ENCODE measurements around the gene KLHL1. TPM values are rescaled to one million over a fixed set of nuclear protein-coding genes. Genes with fewer than 3 reads are reported as not detected.

The KLHL1 gene
- total RNA-seq, 1 donor from 2014 or later = not detected

DNA sequence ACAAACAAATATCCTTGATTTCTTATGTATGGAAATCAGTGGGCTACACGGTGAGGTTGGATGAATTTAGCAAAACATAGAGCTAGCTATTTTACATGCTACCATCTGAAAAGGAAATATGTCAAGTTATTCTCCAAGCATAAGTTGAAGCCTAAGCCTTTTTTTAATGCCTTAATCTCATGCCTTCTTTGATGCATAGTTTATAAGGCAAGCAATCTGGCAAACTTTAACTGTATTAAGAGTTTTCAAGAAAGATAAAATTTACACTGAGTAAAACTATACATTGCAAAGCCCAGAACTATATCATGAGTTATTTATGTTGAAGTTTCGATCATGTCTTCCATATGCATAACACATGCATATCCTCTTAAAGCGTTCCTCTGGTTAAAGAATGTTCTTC, 85.6 kb downstream of the KLHL1 start:
- H3K9me3 Mint-ChIP-seq (ENCODE audit: unreplicated experiment) = no peaks in the 10 kb centered on the region
- TF ChIP-seq, protein P1, sequence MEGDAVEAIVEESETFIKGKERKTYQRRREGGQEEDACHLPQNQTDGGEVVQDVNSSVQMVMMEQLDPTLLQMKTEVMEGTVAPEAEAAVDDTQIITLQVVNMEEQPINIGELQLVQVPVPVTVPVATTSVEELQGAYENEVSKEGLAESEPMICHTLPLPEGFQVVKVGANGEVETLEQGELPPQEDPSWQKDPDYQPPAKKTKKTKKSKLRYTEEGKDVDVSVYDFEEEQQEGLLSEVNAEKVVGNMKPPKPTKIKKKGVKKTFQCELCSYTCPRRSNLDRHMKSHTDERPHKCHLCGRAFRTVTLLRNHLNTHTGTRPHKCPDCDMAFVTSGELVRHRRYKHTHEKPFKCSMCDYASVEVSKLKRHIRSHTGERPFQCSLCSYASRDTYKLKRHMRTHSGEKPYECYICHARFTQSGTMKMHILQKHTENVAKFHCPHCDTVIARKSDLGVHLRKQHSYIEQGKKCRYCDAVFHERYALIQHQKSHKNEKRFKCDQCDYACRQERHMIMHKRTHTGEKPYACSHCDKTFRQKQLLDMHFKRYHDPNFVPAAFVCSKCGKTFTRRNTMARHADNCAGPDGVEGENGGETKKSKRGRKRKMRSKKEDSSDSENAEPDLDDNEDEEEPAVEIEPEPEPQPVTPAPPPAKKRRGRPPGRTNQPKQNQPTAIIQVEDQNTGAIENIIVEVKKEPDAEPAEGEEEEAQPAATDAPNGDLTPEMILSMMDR (IDR thresholded peaks at IDR 0.05; ENCODE audit: unreplicated experiment) = no peak
- no peaks in the 10 kb centered on the region for H3K4me1 Mint-ChIP-seq (ENCODE audit: unreplicated experiment)
- H3K27me3 Mint-ChIP-seq (ENCODE audit: unreplicated experiment) = peaks cover 1% of the 10 kb centered on the region
- no peak for DNase-seq (ENCODE audit: low spot score)
- H3K36me3 Mint-ChIP-seq (ENCODE audit: low read depth, unreplicated experiment) = no peaks in the 10 kb centered on the region
- H3K4me3 Mint-ChIP-seq (ENCODE audit: unreplicated experiment) = no peak overlapping the region
- H3K27ac Mint-ChIP-seq (ENCODE audit: unreplicated experiment) = no peak overlapping the region

DNA sequence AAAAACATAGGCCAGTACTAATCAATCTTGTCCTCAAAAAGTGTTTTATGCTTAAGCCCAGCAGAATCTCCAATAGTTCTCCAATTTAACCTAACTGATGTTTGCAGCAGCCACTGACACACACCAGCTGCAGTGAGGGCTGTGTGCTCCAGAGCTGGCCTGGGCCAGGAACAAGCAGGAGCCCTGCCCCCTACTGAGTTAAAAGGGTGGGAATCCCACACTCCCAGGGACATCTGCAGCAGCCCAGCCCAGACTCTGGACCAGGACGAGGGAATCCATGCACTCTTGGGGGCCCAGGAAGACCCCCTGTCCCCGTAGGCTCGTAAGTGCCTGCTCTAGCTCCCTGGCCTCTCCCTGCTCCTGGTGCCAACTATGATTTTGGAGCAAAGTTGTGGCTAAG, 92.1 kb downstream of the KLHL1 start:
- Mint-ChIP-seq H3K36me3 (ENCODE audit: low read depth, unreplicated experiment) (peaks cover 3% of the 10 kb centered on the region), H3K27ac (ENCODE audit: unreplicated experiment) (no peak overlapping the region), H3K27me3 (ENCODE audit: unreplicated experiment) (peaks cover 1% of the 10 kb centered on the region), H3K4me3 (ENCODE audit: unreplicated experiment) (no peak overlapping the region), H3K4me1 (ENCODE audit: unreplicated experiment) (no peaks in the 10 kb centered on the region), H3K9me3 (ENCODE audit: unreplicated experiment) (no peaks in the 10 kb centered on the region)
- TF ChIP-seq, protein P1 (IDR thresholded peaks at IDR 0.05; ENCODE audit: unreplicated experiment) = no peak
- no peak for DNase-seq (ENCODE audit: low spot score)

DNA sequence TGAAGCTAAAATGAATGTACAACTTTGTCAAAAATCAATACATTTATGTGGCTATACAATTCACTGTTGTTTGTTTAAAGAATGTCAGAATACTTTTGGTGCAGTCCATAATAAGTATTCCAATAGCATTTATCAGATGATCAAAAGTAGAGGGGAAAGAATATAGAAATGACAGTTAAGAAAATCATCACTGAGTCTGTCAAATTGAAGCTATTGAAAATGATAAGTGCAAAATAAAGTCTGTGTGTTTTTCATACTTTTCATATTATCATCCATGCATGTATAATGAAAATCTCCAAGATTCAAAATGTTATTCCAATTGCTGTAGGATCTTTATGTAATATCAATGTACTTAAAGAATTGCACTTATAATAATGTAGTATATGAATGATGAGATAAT, 93.9 kb downstream of the KLHL1 start:
- Mint-ChIP-seq H3K27ac (ENCODE audit: unreplicated experiment) (no peak overlapping the region), H3K27me3 (ENCODE audit: unreplicated experiment) (peaks cover 1% of the 10 kb centered on the region), H3K4me1 (ENCODE audit: unreplicated experiment) (no peaks in the 10 kb centered on the region), H3K36me3 (ENCODE audit: low read depth, unreplicated experiment) (peaks cover 3% of the 10 kb centered on the region), H3K9me3 (ENCODE audit: unreplicated experiment) (no peaks in the 10 kb centered on the region), H3K4me3 (ENCODE audit: unreplicated experiment) (no peak overlapping the region)
- no peak for DNase-seq (ENCODE audit: low spot score)
- TF ChIP-seq, protein P1 (IDR thresholded peaks at IDR 0.05; ENCODE audit: unreplicated experiment) = no peak

DNA sequence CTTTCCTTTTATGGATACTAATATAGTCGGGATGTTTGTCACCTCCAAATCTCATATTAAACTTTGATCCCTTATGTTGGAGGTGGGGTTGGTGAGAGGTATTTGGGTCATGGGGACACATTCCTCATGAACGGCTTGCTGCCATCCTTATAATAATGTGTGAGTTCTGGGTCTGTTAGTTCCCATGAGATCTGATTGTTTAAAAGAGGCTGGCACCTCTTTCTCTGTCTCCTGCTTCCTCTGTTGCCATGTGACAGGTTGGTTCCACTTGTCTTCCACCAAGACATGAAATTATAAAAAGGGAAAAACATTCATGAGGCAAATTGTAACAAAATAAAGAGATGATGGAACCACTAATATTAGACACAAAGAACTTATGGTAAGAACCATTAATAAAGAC, 108.4 kb downstream of the KLHL1 start:
- no peak for DNase-seq (ENCODE audit: low spot score)
- no peaks in the 10 kb centered on the region for H3K27me3 Mint-ChIP-seq (ENCODE audit: unreplicated experiment)
- no peaks in the 10 kb centered on the region for H3K36me3 Mint-ChIP-seq (ENCODE audit: low read depth, unreplicated experiment)
- no peak overlapping the region for H3K27ac Mint-ChIP-seq (ENCODE audit: unreplicated experiment)
- no peak overlapping the region for H3K4me3 Mint-ChIP-seq (ENCODE audit: unreplicated experiment)
- H3K9me3 Mint-ChIP-seq (ENCODE audit: unreplicated experiment) = no peaks in the 10 kb centered on the region
- H3K4me1 Mint-ChIP-seq (ENCODE audit: unreplicated experiment) = no peaks in the 10 kb centered on the region
- TF ChIP-seq, protein P1 (IDR thresholded peaks at IDR 0.05; ENCODE audit: unreplicated experiment) = no peak

DNA sequence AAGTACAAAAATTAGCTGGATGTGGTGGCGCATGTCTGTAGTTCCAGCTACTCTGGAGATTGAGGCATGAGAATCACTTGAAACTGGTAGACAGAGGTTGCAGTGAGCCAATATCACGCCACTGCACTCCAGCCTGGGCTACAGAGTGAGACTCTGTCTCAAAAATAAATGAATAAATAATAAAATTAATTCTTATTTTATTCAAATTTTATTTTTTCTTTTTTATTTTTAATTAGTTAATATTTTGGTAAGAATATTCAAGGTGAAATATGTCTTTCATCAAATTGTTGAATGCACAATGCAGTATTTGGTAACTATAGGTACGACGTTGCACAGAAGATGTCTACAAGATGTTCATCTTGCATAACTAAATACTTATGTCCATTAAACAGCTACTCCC, 111.2 kb downstream of the KLHL1 start:
- H3K36me3 Mint-ChIP-seq (ENCODE audit: low read depth, unreplicated experiment) = no peaks in the 10 kb centered on the region

More for the DNA sequence above, 111.2 kb downstream of the KLHL1 start:
- H3K27ac Mint-ChIP-seq (ENCODE audit: unreplicated experiment) = no peak overlapping the region
- TF ChIP-seq, protein P1 (IDR thresholded peaks at IDR 0.05; ENCODE audit: unreplicated experiment) = no peak
- H3K4me3 Mint-ChIP-seq (ENCODE audit: unreplicated experiment) = no peak overlapping the region
- no peaks in the 10 kb centered on the region for H3K27me3 Mint-ChIP-seq (ENCODE audit: unreplicated experiment)
- no peaks in the 10 kb centered on the region for H3K4me1 Mint-ChIP-seq (ENCODE audit: unreplicated experiment)
- DNase-seq (ENCODE audit: low spot score) = no peak
- no peaks in the 10 kb centered on the region for H3K9me3 Mint-ChIP-seq (ENCODE audit: unreplicated experiment)
